ENCODE measurements around the gene CYREN. TPM values are rescaled to one million over a fixed set of nuclear protein-coding genes. Genes with fewer than 3 reads are reported as not detected.

Gene CYREN
- total RNA-seq, 6 donors from 2014 or later = 27.3 to 119 (median 40.4) TPM

DNA sequence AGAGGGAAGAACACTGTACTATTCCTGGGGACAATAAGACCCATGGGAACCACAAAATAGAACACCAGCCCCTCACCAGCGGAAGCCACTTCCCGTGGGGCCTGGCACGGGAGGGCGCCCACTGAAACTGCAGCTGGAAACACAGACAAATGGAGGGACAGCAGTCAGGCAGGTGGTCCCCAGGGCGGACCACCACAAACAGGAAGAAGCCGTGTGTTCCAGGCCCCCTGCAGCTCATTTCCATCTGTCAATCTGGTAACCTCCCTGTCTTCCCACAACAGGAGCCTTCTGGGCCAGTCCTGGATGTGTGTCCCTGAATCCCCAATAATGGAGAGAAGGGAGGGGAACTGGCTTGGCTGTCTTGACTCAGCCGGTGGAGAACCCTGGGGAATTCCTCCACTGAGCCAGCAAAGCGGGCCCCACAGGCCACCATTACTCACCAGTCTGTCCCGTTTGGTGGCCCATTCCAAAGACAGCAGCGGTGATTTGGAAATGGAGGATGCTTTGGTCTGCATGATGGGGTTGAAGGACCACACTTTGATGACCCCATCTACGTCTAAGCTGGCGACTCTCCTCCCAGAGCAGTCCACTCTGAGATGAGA lies 24.1 kb upstream of the CYREN start:
- ATAC-seq (ENCODE audit: low FRiP score in 2 of 2) (no peak), DNase-seq (no peak)
- H3K4me1 ChIP-seq = peaks cover 0 to 6% (median 0%) of the 10 kb centered on the region in 4 donors
- no peaks in the 10 kb centered on the region for H3K27me3 ChIP-seq
- H3K27ac ChIP-seq = no peak overlapping the region
- TF ChIP-seq CTCF (IDR thresholded peaks at IDR 0.05) (no peak), POLR2A (IDR thresholded peaks at IDR 0.05) (no peak), EP300 (IDR thresholded peaks at IDR 0.05) (no peak), POLR2AphosphoS5 (IDR thresholded peaks at IDR 0.05) (no peak)
- peaks cover 34 to 96% (median 71%) of the 10 kb centered on the region in 4 donors for H3K36me3 ChIP-seq
- 84 to 96% methylated on average over 12 of the region's 12 CpGs for WGBS, 2 donors
- no peaks in the 10 kb centered on the region for H3K9me3 ChIP-seq
- no peak overlapping the region for H3K4me3 ChIP-seq

DNA sequence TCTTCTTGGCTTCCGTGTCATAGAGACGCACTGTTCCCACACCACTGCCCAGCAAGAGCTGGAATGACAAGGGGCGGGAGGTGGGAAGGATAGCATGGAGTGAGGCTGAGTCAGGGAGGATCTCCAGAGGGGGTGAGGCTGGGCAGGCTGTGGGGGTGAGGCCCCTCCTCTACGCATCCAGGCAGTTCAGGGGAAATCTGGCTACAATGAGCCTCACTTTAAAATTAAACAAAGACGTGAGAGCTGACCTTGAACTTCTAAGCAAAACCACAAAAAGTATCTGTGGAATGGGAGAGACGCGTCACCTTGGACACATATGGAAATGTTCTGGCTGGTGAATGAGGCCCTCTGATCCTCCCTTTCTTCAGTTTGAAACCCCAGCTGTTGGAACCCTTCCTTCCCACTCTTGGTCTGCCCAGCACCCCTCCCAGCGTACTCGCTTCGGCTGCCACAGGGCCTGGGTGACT lies 23.1 kb upstream of the CYREN start:
- TF ChIP-seq POLR2A (IDR thresholded peaks at IDR 0.05) (no peak), CTCF (IDR thresholded peaks at IDR 0.05) (no peak), POLR2AphosphoS5 (IDR thresholded peaks at IDR 0.05) (no peak), EP300 (IDR thresholded peaks at IDR 0.05) (no peak)
- Histone ChIP-seq H3K4me3 (no peak overlapping the region), H3K4me1 (no peaks in the 10 kb centered on the region), H3K36me3 (peaks cover 41 to 96% (median 76%) of the 10 kb centered on the region in 4 donors), H3K27ac (no peak overlapping the region), H3K9me3 (no peaks in the 10 kb centered on the region), H3K27me3 (no peaks in the 10 kb centered on the region)
- DNase-seq (no peak), ATAC-seq (ENCODE audit: low FRiP score in 2 of 2) (no peak)
- WGBS, 2 donors = 92 to 93% methylated on average over 10 of the region's 10 CpGs

DNA sequence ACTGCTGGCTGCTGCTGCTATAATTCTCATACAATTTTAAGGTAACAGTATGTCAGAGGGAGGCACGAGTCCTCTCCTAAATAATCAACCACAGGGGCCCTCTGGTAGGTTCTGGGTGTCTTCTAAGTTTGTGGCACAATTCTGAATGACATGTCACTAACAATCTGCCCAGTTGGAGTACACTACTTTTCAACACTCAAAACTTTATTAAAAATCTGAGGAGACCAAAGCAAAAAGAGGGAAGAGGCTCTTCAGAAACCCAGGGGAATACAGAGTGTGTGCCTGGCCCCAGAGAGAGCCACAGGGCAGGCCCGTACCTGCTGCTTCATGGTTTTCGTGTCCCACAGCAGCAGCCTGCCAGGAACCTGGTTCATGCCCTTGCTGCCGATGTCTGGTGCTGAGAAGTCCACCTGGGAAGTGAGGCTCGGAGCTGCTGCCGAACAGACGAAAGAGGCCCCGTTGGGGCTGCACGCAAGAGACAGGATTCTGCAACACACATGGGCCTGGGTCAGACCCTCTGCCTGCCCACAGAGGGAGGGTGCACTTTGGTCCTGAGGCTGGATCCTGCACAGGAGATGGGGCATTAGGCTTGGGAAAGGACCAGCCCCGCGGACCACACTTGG lies 22.5 kb upstream of the CYREN start:
- Histone ChIP-seq H3K4me3 (no peak overlapping the region), H3K9me3 (no peaks in the 10 kb centered on the region), H3K27me3 (no peaks in the 10 kb centered on the region), H3K4me1 (no peaks in the 10 kb centered on the region), H3K36me3 (peaks cover 47 to 96% (median 77%) of the 10 kb centered on the region in 4 donors), H3K27ac (no peak overlapping the region)
- ATAC-seq (ENCODE audit: low FRiP score in 2 of 2) (no peak), DNase-seq (no peak)
- WGBS, 2 donors = 98 to 99% methylated on average over 10 to 11 of the region's 11 CpGs
- TF ChIP-seq CTCF (IDR thresholded peaks at IDR 0.05) (no peak), EP300 (IDR thresholded peaks at IDR 0.05) (no peak), POLR2AphosphoS5 (IDR thresholded peaks at IDR 0.05) (no peak), POLR2A (IDR thresholded peaks at IDR 0.05) (no peak)

DNA sequence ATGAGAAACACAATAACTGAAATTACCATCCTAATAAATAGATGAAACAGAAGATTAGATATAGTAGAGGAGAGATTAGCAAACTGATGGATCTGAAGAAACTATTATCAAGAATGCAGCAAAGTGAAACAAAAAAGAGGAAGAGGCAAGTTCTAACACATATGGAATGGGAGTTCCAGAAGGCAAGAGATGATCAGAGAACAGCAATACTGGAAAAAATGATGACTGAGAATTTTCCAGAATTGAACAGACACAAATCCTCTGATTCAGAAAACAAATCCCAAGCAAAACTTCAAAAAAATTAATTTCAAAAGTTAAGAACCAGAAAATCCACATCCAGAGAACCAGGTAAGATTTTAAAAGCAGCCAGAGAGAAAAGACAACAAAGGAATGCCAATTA lies 20.2 kb upstream of the CYREN start:
- Histone ChIP-seq H3K27me3 (no peaks in the 10 kb centered on the region), H3K27ac (no peak overlapping the region), H3K4me3 (no peak overlapping the region), H3K9me3 (no peaks in the 10 kb centered on the region), H3K4me1 (no peaks in the 10 kb centered on the region), H3K36me3 (peaks cover 40 to 96% (median 78%) of the 10 kb centered on the region in 4 donors)
- TF ChIP-seq POLR2A (IDR thresholded peaks at IDR 0.05) = no peak
- no peak for TF ChIP-seq POLR2AphosphoS5 (IDR thresholded peaks at IDR 0.05)
- TF ChIP-seq EP300 (IDR thresholded peaks at IDR 0.05) = no peak
- no peak for TF ChIP-seq CTCF (IDR thresholded peaks at IDR 0.05)
- no peak for DNase-seq
- no peak for ATAC-seq (ENCODE audit: low FRiP score in 2 of 2)

GRCh38 chr7:135189961-135190360 lies 19.5 kb upstream of the CYREN start:
- 92 to 95% methylated on average over 4 of the region's 4 CpGs for WGBS, 2 donors
- Histone ChIP-seq H3K27me3 (no peaks in the 10 kb centered on the region), H3K4me1 (no peaks in the 10 kb centered on the region), H3K9me3 (no peaks in the 10 kb centered on the region), H3K4me3 (no peak overlapping the region), H3K36me3 (peaks cover 47 to 96% (median 80%) of the 10 kb centered on the region in 4 donors), H3K27ac (no peak overlapping the region)
- ATAC-seq (ENCODE audit: low FRiP score in 2 of 2) (no peak), DNase-seq (no peak)
- TF ChIP-seq POLR2AphosphoS5 (IDR thresholded peaks at IDR 0.05) = no peak
- TF ChIP-seq CTCF (IDR thresholded peaks at IDR 0.05) = no peak

Data from upper lobe of left lung (tissue), 6 donors.